Renal cortex interstitium (tissue), 11 donors: ENCODE results near the gene GALK1. TPM values are rescaled to one million over a fixed set of nuclear protein-coding genes. Genes with fewer than 3 reads are reported as not detected.

Source experiments
- DNase-seq, 11 donors: peaks; one replicate each; pipeline ENCODE4 v3.0.0-alpha.2; 2013; ENCODE audit warnings: low read depth in 9 of 11, low spot score in 4 of 11; ENCODE audit errors: extremely low read depth in 1 of 11
- polyA plus RNA-seq, 3 donors: library from polyadenylated mRNA; unstranded; fragments of 120-200 nt; gene quantifications; one replicate each; pipeline ENCODE4 v1.2.1, GENCODE V29; 2013; ENCODE audit not compliant: insufficient read length in 3 of 3

The GALK1 gene
- polyA plus RNA-seq, 3 donors = 19.7 to 37.6 (median 32.9) TPM

GRCh38 chr17:75738218-75738802 lies 26.7 kb downstream of the GALK1 start:
- DNase-seq = no peak

GRCh38 chr17:75737133-75737962 lies 27.6 kb downstream of the GALK1 start:
- DNase-seq = no peak

- no peak for DNase-seq
Observed at GRCh38 chr17:75736173-75736835, 28.7 kb downstream of the GALK1 start.

GRCh38 chr17:75734674-75735294 lies 30.2 kb downstream of the GALK1 start:
- no peak for DNase-seq

- no peak for DNase-seq
Observed at GRCh38 chr17:75733471-75733870, 31.5 kb downstream of the GALK1 start.

- DNase-seq = no peak
Observed at GRCh38 chr17:75731716-75732498, 33.1 kb downstream of the GALK1 start.

GRCh38 chr17:75731086-75731715 lies 33.8 kb downstream of the GALK1 start:
- DNase-seq = no peak

- DNase-seq = no peak
Observed at GRCh38 chr17:75730065-75730464, 34.9 kb downstream of the GALK1 start.

GRCh38 chr17:75729351-75729750 lies 35.6 kb downstream of the GALK1 start:
- no peak for DNase-seq

GRCh38 chr17:75727391-75727790 lies 37.6 kb downstream of the GALK1 start:
- DNase-seq = no peak

GRCh38 chr17:75725504-75725903 lies 39.5 kb downstream of the GALK1 start:
- DNase-seq = no peak

GRCh38 chr17:75724016-75725003 lies 40.7 kb downstream of the GALK1 start:
- DNase-seq = no peak

GRCh38 chr17:75723171-75723930 lies 41.6 kb downstream of the GALK1 start:
- DNase-seq = no peak

GRCh38 chr17:75722542-75723095 lies 42.4 kb downstream of the GALK1 start:
- no peak for DNase-seq

GRCh38 chr17:75722076-75722475 lies 42.9 kb downstream of the GALK1 start:
- no peak for DNase-seq

GRCh38 chr17:75721463-75722011 lies 43.5 kb downstream of the GALK1 start:
- DNase-seq = no peak
